GM12865 (cell line): ENCODE data around the gene SLC4A11.
"Not testable (repeated sequence)": the region's sequence is repeated elsewhere in the genome, so short reads cannot be mapped to it uniquely, and the experiment has no call there.

Source experiments
- DNase-seq: peaks from one replicate; pipeline ENCODE4 v3.0.0; 2010; ENCODE audit warnings: low read depth
- H3K4me3 ChIP-seq: 2 replicates; pipeline ENCODE4 v1.5.1; 2011; ENCODE audit warnings: mild to moderate bottlenecking, low read depth, low read length, control low read depth
- CTCF ChIP-seq: IDR thresholded peaks from 2 replicates; pipeline ENCODE4 v1.5.1; 2011; ENCODE audit warnings: low read length, control low read depth, low read depth, inconsistent platforms; ENCODE audit not compliant: insufficient read depth; ENCODE audit errors: missing control alignments

Gene SLC4A11

DNA sequence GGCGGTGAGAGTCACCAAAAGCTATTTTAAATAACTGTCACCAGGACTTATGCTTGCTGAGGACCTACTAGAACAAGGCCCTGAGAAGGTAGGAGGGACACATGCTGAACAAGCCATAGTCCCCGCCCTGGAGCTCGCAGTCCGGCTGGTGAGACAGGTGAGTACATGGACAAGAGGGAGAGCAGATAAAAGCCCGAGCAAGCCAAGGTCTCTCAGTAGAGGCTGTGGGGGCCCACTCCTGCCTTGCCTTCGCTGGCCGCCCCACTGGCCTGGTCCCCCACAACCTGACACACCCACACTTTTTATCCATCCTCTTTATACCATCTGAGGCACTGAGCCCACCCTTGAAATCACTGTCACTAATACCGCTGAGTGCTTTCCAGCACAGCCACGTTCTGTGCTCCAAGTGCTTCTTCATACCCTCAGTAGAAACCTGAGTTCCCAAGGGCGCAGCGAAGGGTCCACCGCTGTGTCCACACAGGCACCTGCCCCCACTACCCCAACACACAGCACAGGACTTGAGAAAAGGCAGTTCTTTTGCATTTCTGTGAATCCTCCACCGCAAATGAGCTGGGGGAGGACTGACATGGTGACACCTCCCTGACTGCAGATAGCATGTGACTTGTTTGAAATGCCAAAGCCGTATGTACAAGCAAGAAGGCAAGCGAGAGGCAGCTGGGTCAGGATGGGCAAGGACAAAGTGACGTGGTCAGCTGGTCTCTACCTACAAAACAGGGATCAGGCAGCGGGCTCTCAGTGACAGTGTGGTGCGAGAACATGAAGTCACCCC, 46.6 kb downstream of the SLC4A11 start:
- TF ChIP-seq CTCF = no peak
- no peak overlapping the region for H3K4me3 ChIP-seq
- no peak for DNase-seq

DNA sequence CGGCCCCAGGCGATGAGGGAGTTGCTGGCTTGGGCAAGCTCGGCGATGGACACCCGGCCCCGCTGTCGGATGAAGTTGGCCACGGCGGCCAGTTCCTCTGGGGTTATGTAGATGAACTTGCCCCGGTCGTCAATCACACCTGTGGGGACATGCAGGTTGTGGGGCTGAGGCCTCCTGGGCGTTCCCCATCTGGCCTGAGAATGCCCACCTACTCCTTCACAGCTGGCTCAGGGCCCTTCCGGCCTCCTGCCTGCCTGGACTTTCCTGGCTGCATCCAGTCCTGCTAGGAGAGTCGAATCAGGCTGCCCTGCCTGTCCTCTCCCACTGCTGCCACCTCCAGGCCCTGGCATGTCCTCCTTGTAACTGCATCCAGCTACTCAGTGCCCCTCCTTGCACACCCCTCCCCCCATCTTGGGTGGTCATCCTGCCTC, 48.3 kb downstream of the SLC4A11 start:
- DNase-seq = no peak
- TF ChIP-seq CTCF = no peak
- no peak overlapping the region for H3K4me3 ChIP-seq

DNA sequence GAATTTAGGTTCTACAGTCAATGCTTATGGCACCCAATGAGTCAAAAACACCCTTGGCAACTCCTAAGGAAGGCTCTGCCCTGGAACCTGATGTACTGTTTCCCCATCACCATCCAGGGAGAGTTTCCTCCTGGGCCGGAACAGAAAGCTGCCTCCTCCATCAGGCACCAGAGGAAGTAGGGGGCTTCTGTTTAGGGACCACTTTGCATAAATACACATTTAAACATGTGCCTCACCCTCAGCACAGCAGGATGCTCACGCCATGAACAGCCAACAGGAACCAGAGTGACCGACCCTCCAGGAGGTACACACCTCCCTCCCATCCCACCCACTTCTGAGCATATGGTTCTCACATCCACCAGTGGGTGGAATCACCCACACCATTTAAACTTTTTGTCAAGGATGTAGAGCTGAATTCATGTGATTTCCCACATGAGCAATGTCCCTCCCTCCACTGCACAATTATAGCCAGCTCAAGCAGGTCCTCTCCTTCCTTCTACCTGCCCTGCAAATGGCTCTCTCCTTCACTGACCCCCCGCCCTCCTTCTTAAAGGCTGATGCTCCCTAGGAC, 49.3 kb downstream of the SLC4A11 start:
- TF ChIP-seq CTCF = no peak
- H3K4me3 ChIP-seq = no peak overlapping the region
- DNase-seq = no peak

DNA sequence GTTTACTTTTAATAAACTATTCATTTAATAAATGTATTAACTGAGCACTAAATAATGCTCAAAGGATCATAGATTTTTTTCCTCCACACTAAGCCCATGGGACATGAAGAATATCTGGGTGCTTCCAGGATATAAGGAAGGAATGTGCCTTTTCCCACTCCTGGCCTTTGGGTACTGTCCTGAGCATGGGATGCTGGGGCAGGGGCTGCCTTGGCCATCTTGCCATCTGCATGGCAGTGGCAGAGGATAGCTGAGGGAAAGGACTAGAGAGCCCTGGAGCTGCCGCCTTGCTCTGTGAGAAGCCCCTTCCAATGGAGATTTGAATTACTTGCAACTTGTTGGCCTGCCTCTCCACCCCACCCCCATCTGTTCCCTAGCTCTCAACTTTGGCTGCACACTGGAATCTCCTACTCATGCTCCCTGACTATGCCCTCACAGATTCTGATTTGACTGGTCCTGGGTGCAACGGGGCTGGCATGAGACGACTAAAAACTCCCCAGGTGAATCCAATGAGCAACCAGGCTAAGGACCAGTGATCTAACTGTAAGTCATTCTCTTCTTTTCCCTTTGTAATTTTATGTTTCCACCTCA, 50.1 kb downstream of the SLC4A11 start:
- no peak overlapping the region for H3K4me3 ChIP-seq
- DNase-seq = no peak
- TF ChIP-seq CTCF = no peak

- not testable (repeated sequence) for H3K4me3 ChIP-seq, DNase-seq
Observed at GRCh38 chr20:3187861-3188260, 51.1 kb downstream of the SLC4A11 start.

GRCh38 chr20:3183896-3184612, 54.9 kb downstream of the SLC4A11 start:
- no peak overlapping the region for H3K4me3 ChIP-seq
- no peak for DNase-seq

GRCh38 chr20:3182429-3182828, 56.6 kb downstream of the SLC4A11 start:
- not testable (repeated sequence) for DNase-seq, H3K4me3 ChIP-seq

More at GRCh38 chr20:3183896-3184612, 54.9 kb downstream of the SLC4A11 start:
- TF ChIP-seq CTCF = no peak
